Neural progenitor cell (in vitro differentiated cells): ENCODE results near the gene SLC25A19.

Experiments
- CTCF ChIP-seq: fragments of 200-600 bp; sonication (generic); IDR thresholded peaks from 2 replicates; pipeline ENCODE4 v1.5.1; 2017; ENCODE audit warnings: antibody characterized with exemption, mild to moderate bottlenecking
- EZH2 ChIP-seq: fragments of 200-600 bp; sonication (generic); IDR thresholded peaks from 2 replicates; pipeline ENCODE4 v1.6.1; 2017; ENCODE audit warnings: antibody characterized with exemption, mild to moderate bottlenecking, moderate library complexity
- EZH2phosphoT487 ChIP-seq: fragments of 200-600 bp; sonication (generic); IDR thresholded peaks from 2 replicates; pipeline ENCODE4 v1.6.1; 2017; ENCODE audit warnings: antibody characterized with exemption

DNA sequence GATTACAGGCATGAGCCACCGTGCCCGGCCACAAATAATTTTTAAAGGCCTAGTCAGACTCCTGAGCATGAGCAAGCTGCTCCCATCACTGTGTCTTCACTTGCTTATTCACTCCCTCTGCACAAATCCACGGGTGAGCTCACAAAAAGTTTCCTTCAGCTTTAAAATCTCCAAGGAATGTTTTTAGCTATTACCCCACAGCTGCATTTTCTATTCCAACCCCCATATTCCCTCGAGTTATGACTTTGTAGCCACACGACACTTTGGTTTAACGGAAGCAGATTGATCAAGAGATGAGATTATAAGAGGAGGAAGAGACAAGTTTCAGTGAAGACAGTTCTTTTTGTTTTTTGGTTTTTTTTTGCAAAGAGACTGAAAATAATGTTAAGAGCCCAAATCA lies 49.1 kb upstream of the SLC25A19 start:
- no peak for TF ChIP-seq CTCF
- no peak for TF ChIP-seq EZH2phosphoT487
- TF ChIP-seq EZH2: no peak
